ENCODE data around the gene ZNF654. TPM values are rescaled to one million over a fixed set of nuclear protein-coding genes. Genes with fewer than 3 reads are reported as not detected.

ZNF654 gene
- total RNA-seq, 4 donors from 2014 or later, result 17.5 to 28.6 (median 24.5) TPM

GRCh38 chr3:88031642-88032077 lies 27.4 kb upstream of the ZNF654 start:
- no peak for TF ChIP-seq CTCF (IDR thresholded peaks at IDR 0.05; ENCODE audit: low read depth)

GRCh38 chr3:88032245-88032644 lies 26.8 kb upstream of the ZNF654 start:
- TF ChIP-seq CTCF (IDR thresholded peaks at IDR 0.05; ENCODE audit: low read depth), result no peak

DNA sequence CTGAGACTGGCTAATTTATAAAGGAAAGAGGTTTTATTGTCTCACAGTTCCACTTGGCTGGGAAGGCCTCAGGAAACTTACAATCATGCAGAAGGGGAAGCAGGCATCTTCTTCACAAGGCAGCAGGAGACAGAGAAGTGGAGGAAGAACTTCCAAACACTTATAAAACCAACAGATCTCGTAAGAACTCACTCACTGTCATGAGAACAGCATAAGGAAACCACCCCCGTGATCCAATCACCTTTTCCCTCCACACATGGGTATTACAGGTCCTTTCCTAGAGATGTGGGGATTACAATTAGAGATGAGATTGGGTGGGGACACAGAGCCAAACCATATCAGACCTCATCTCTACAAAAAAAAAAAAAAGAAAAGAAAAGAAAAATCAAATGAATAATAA lies 26.0 kb upstream of the ZNF654 start:
- no peak for TF ChIP-seq CTCF (IDR thresholded peaks at IDR 0.05; ENCODE audit: low read depth)

DNA sequence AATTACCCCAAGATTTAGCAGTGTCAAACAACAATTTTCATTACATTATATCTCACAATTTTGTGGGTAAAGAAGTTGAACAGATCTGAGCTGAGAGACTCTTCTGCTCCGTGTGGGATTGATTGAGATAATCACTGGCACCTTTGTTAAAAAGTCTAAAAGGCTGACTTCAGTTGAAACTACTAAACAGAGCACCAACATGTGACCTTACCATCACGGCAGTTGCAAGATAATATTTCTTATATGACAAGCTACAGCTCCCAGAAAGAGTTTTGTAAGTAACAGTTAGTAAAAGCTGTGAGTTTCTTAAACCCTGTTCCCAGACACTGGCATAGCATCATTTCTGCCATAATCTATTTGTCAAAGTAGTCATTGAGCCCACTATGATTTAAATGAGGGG lies 25.2 kb upstream of the ZNF654 start:
- no peak for TF ChIP-seq CTCF (IDR thresholded peaks at IDR 0.05; ENCODE audit: low read depth)

GRCh38 chr3:88034491-88035275 lies 24.4 kb upstream of the ZNF654 start:
- TF ChIP-seq CTCF (IDR thresholded peaks at IDR 0.05; ENCODE audit: low read depth), result no peak

DNA sequence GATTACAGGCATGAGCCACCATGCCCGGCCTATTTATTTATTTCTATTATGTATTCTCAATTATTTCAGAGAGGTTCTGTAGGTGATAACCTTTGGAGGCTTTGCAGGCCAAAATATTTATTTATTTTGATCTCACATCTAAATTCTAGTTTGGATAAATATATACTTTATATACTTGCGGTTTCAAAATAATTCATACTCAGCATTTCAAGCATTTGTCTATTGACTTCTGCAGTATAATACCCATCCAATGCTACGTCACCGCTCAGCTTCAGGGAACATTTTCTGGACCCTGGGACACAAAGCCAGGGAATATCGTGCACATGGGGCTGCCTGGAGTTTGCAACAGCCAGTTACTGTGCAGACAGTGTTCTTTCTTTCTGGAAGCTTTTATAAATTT lies 22.8 kb upstream of the ZNF654 start:
- no peak for TF ChIP-seq CTCF (IDR thresholded peaks at IDR 0.05; ENCODE audit: low read depth)

DNA sequence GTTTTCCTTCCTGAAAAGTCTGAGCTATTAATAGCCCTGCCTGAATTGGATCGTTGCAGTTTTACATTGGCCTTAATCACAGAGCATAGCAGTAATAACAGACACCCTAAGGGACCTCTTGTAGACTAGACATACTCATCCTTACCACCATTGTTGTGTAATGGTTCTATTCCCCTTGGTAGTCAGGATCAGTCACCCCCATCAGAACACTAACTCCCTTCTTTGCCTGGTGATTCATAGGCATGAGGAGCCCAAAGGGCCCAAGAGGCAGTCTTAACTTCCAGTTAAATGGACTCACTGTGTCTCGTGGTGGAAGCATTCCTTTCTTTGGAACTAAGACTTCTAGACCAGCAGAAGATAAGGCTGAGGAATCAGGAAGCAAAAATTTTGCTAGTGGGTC lies 20.5 kb upstream of the ZNF654 start:
- TF ChIP-seq CTCF (IDR thresholded peaks at IDR 0.05; ENCODE audit: low read depth), result no peak
